GM19035 (cell line): ENCODE results near the gene RAB7A.
"Not testable (repeated sequence)": the region's sequence is repeated elsewhere in the genome, so short reads cannot be mapped to it uniquely, and the experiment has no call there.

ENCODE experiments used
- ATAC-seq: cut with Tn5 transposase; IDR thresholded peaks from one replicate; pipeline ENCODE4 v1.9.1; 2021; ENCODE audit not compliant: unreplicated experiment

The RAB7A gene

DNA sequence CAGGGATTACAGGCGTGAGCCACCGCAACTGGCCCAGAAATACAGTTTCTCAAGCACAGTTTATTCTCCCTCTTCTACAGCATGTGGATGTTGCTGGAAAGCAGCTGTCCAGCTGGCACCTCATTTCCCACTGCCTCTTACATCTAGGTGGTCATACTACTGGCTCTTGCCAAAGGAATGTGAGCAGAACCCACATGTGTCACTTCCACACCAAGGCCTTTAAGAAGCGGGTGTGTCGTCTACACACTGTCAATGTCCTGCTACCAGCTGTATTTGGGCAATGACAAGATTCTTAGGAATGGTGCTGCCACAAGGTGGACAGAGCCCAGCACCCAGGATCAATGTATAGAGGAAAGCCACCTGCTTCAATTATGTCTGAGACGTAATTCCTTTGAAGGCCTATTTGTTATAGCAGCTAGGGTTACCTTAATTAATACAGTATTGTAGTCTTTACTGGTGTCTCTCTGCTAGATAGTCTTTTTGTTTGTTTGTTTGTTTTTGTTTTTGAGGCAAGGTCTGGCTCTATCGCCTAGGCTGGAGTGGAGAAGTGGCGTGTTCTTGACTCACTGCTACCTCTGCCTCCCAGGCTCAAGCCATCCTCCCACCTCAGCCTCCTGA lies 15.1 kb upstream of the RAB7A start:
- no peak for ATAC-seq

DNA sequence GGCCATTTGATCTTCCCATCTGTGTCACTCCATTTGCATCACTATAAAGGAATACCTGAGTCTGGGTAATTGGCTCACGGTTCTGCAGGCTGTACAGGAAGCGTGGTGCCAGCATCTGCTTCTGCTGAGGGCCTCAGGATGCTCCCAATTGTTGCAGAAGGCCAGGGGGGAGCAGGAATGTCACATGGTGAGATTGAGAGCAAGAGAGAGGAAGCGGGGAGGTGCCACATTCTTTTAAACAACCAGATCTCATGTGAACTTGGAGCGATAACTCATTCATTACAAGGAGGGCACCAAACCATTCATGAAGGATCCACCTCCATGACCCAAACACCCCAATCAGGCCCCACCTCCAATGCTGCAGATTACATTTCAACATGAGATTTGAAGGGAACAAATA lies 13.1 kb upstream of the RAB7A start:
- no peak for ATAC-seq

DNA sequence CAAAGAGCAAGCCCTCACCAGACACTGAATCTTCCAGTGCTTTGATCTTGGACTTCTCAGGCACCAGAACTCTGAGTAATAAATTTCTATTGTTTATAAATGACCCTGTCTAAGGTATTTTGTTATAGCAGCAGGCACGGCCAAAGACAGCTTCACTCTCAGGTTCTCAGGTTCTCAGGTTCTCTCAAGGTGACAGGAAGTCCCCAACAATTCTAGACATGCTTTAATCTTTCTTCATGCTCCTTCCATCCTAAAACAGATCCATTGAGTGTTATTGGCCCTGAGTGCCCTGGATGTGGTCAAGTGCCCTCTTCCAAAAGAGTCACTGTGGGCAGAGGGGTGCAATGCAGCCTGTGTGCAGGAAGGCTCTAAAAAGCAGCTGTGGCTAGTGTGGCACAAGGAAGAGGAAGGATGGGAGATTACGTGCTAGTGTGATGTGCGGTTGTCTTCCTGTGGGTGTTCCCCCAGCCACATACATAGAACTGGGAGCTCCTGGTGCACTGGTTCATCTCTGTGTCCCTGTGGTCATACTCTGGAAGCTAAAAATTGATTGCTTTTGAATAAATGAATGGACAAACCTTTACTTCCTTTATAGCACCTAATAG lies 11.0 kb upstream of the RAB7A start:
- no peak for ATAC-seq

DNA sequence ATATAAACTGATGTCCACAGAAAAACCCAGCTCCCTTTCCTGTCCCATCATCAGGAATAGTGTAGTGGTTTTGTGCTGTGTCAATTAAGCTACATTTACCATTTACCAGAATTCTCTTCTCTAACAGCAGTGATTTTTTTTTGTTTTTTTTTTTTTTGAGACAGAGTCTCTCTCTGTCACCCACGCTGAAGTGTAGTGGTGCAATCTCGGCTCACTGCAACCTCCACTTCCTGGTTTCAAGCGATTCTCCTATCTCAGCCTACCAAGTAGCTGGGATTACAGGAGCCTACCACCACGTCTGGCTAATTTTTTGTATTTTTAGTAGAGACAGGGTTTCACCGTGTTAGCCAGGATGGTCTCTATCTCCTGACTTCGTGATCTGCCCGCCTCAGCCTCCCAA lies 7.1 kb upstream of the RAB7A start:
- not testable (repeated sequence) for ATAC-seq

DNA sequence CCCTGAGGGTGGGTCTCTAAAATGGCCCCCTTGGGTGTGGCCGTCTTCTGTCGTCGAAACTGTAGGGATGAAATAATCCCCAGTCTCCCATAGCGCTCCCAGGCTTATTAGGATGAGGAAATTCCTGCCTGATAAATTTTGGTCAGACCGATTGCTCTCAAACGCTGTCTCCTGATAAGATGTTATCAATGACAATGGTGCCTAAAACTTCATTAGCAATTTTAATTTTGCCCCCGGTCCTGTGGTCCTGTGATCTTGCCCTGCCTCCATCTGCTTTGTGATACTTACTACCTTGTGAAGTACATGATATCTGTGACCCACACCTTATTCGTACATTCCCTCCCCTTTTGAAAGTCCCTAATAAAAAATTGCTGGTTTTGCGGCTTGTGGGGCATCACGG lies 5.1 kb upstream of the RAB7A start:
- ATAC-seq: no peak

DNA sequence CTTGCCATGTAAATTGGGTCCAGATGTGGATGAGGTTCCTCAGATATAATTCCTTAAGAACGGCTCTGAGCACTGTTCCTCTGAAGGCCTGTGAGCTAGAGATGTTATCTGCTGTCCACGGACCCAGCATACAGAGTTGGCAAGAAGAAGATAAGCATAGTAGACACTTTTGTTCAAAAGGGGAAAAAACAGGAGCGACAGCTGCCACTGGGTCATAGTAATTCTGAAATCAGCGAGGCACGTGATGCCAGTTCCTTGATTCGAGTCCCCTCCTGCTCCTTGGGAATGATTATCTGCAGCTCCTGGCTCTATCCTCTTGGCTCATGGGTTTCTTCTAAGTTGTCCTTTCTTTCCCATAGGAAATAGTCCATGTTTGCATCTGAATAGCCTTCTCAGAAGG lies 2.5 kb upstream of the RAB7A start:
- no peak for ATAC-seq

DNA sequence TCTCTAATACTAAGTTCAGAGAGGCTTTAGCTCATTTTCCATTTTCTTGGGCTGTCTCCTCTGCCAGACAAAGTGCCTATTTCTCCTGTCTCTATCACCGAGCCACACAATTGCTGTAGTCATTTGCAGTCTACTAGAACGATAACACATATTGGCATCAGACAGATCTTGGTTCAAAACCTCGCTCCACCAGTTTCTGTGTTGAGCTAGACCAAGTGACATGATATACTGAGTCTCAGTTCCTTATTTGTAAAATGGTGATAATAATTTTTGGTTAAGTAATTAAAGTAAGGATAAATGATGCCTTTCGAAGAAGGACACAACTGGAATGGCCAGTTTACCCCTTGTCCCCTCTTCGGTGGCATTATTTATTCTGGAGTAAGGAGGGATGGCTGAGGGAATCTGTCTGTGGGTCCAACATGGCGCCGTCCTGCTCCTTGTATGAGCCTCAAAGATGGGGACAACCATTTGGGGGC lies 398 bp upstream of the RAB7A start:
- peak; percentile 24 for ATAC-seq

DNA sequence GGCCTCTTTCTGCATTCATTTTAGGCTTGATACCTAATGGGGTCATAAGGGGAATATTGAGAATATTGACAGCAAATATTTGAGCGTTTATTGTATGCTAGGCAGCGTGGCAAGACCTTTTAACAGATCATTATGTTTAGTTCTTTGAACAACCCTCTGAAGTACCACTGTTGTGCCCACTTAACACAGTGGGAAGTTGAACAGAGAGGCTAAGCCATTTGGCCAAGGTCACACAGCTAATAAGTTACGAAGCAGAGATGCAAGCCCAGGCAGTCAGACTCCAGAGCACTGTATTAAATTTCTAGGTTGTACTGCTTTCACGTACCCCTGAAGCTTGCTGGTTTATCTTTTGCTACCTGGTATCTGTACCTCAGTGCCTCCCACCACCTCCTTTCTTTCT lies 1.1 kb downstream of the RAB7A start:
- no peak for ATAC-seq

- no peak for ATAC-seq
Observed at GRCh38 chr3:128727485-128727884, 1.5 kb downstream of the RAB7A start.

DNA sequence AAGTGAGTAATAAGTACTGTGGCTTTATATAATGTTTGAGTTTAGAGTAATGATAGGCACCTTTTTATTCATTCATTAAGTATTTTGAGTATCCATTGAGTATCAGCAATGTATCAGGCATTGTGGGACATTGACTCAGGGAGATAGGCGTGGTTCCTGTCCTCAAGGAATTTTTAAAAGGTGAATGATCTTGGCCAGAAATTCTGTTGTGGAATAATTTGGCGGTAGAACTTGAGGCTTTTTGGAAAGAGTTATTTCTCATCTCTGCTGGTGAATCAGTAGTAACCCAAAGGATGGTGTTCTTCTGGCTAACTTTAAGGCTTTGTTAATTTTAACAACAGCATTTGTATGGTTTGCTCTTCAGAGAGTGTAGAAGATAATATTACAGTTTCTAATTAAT lies 2.0 kb downstream of the RAB7A start:
- no peak for ATAC-seq

GRCh38 chr3:128728521-128728920 lies 2.5 kb downstream of the RAB7A start:
- ATAC-seq: not testable (repeated sequence)

GRCh38 chr3:128730471-128730870 lies 4.5 kb downstream of the RAB7A start:
- no peak for ATAC-seq

DNA sequence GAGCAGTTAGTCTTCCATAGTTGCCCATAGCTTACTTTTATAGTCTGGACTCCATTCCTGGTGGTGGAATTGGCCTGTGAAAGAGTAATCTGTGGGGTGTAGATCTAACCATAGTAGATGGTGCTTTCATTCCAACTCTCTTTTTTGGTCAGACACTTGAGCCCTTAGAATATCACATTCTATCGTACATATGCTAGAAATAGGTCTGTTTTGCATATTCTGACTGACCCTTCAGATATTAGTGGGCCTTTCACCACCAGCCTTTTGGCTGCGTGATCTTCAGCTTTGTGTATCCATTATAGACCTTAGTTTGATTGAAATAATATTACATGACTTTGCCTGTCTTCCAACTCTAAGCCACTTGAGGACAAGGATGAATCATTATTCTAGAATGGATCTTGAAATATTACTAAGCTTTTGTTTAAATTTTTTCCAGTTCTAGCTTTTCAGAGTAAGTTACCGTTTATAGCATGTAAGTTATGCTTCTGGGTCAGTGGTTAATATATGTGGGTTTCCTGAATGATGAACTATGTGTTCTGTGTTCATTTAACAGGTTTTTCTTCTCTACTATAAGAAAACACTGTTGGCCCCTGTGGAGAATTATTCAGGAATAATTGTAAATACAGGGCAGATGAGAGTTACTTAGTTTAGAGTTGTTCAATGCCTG lies 8.7 kb downstream of the RAB7A start:
- no peak for ATAC-seq

DNA sequence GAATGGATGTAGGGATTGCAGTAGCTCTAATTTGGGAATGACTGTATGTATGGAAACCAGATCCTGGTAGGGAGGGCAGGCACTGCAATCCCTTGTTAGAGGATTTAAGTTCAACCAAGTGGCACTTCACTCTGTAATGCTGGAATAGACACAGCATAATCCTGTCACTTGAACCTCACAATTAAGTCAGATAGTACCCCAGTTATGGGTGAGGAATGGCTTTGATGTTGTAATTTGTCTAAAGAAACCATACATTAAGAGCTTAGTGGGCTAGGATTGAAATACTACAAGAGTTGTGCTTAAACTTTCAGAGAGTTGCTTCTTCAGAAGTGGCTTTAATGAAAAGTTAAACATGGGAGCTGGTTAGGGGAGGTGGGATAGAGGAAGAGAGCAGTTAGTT lies 9.3 kb downstream of the RAB7A start:
- no peak for ATAC-seq

- no peak for ATAC-seq
Observed at GRCh38 chr3:128735884-128736283, 9.9 kb downstream of the RAB7A start.

DNA sequence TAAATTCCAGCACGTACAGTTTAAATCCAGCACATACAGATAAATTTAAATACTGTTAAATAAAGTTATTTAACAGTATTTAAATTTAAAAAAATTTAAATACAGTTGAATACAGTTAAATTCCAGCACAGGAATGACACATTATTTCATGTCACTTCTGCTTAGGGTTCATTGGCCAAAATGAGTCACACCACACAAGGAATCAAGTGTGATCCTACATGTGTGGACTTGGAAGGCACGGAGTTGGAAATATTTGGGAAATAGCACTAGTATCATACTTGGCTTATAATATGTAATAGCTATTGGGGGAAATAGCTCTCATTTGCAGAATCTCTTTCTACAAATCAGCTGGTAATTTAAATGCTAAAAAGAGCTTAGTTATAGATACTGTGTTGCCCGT lies 10.6 kb downstream of the RAB7A start:
- ATAC-seq: no peak

- no peak for ATAC-seq
Observed at GRCh38 chr3:128740621-128741020, 14.6 kb downstream of the RAB7A start.

- no peak for ATAC-seq
Observed at GRCh38 chr3:128742821-128743594, 17.0 kb downstream of the RAB7A start.

DNA sequence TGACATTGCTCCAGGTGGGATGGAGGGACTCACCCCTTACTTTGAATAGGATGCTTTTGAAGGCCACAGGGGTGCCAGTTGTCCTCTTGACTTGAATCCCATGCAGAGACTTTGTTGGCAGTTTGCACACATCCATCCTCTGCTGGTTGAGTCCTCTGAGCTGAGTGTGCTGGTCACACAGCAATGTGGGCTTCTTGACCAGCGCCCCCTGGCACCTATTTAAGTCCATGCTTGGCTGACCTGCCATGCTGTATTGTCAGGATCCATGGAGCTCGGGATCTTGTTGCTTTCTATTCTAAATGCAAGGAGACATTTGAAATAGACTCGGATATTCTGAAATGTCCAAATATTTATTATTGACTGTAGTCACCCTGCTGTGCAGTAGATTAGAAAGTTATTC lies 19.8 kb downstream of the RAB7A start:
- ATAC-seq: no peak

DNA sequence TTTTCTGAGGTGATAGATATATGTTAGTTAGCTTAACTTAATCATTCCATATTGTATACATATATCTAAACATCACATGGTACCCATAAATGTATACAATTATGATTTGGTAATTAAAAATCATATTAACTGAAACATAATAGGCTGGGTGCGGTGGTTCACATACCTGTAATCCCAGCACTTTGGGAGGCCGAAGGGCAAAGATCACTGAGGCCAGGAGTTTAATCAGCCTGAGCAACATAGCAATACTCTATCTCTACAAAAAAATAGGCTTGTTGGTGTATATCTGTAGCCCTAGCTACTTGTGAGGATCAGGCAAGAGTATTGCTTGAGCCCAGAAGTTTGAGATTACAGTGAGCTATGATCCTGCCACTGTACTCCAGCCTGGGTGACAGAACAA lies 20.9 kb downstream of the RAB7A start:
- no peak for ATAC-seq

- ATAC-seq: no peak
Observed at GRCh38 chr3:128748557-128748956, 22.6 kb downstream of the RAB7A start.

DNA sequence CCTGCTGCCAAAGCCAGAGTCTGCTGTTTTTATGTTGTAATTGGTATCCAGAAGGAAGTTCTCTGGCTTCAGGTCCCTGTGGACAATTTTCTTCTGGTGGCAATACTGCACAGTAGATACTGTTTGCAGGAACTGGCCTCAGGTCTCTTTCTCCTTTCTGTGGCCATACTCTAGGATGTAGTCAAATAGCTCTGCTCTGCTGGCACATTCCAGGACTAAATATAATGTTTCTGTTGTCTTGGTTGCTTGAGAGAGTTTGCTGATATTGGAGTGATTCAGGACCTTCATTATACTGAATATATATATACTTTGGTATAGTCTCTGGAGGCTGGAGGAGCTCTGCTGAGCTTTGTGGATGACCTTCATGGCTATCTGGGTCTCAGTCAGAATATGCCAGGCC lies 23.1 kb downstream of the RAB7A start:
- no peak for ATAC-seq
